Epithelial cell of esophagus (primary cell): ENCODE results near the gene SIL1.

Experiments
- DNase-seq: peaks from one replicate; pipeline ENCODE4 v3.0.0; 2010; ENCODE audit warnings: low read depth
- H3K4me3 ChIP-seq: 2 replicates; pipeline ENCODE4 v1.5.1; 2011; ENCODE audit warnings: mild to moderate bottlenecking, low read length, control low read depth
- TF ChIP-seq, protein P1 (sequence below): IDR thresholded peaks from 2 replicates; pipeline ENCODE4 v1.5.1; 2011; ENCODE audit warnings: low read depth, mild to moderate bottlenecking, low read length, control low read depth, inconsistent platforms; ENCODE audit not compliant: insufficient read depth; ENCODE audit errors: missing control alignments

The SIL1 gene

DNA sequence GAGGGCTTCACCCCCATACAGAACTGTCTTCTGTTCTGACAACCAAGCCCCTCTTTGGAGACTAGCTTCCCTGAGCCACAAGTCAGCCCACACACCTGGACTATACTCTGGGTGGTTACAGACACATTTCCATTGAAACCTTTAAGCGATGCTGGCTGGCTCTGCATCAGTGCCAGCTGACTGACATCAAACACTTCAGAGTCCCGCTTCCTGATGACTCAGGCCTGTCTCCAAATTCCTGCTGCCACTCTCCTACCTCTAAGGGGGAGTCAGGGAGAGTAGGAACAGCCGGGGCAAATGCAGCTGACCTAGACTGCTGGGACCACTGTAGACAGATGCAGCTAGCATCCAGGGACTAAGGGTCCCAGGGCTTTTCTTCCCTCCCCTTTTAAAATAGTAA lies 59.4 kb downstream of the SIL1 start:
- no peak overlapping the region for H3K4me3 ChIP-seq
- peak; percentile 61 for DNase-seq
- TF ChIP-seq, protein P1, sequence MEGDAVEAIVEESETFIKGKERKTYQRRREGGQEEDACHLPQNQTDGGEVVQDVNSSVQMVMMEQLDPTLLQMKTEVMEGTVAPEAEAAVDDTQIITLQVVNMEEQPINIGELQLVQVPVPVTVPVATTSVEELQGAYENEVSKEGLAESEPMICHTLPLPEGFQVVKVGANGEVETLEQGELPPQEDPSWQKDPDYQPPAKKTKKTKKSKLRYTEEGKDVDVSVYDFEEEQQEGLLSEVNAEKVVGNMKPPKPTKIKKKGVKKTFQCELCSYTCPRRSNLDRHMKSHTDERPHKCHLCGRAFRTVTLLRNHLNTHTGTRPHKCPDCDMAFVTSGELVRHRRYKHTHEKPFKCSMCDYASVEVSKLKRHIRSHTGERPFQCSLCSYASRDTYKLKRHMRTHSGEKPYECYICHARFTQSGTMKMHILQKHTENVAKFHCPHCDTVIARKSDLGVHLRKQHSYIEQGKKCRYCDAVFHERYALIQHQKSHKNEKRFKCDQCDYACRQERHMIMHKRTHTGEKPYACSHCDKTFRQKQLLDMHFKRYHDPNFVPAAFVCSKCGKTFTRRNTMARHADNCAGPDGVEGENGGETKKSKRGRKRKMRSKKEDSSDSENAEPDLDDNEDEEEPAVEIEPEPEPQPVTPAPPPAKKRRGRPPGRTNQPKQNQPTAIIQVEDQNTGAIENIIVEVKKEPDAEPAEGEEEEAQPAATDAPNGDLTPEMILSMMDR = no peak

DNA sequence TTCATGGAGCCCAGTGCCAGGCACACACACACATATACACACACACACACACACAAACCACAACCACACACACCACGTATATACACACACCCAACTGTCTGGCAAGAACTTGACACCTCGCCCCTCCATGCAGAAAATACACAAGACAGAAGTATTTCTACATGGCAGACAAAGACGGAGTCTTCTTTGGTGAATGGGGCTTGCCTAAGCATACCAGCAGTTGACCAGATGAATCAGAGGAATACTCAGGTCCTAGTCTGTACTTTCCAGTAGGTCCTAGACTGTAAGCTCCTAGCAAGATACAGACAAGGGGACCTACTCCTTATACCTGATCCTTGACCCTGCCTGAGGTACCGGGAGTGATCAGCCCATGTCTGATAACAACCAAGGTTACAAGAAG lies 60.1 kb downstream of the SIL1 start:
- DNase-seq = peak; percentile 16
- no peak overlapping the region for H3K4me3 ChIP-seq
- TF ChIP-seq, protein P1 = no peak

DNA sequence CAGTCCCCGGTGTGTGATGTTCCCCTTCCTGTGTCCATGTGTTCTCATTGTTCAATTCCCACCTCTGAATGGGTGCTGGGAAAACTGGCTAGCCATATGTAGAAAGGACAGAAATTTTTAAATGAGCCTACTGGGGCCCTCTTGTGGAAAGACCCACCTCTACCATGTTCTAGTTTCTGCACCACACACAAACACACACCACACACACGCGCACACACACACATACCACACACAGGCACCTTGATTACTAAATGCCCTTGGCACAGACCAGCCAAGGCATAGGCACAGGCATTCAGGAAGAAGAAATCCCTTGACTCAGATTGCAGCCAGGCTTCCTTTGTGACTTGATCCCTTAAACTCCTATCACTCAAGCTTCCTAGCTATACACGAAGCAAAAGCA lies 60.5 kb downstream of the SIL1 start:
- DNase-seq = peak; percentile 60
- TF ChIP-seq, protein P1 = no peak
- H3K4me3 ChIP-seq = no peak overlapping the region

DNA sequence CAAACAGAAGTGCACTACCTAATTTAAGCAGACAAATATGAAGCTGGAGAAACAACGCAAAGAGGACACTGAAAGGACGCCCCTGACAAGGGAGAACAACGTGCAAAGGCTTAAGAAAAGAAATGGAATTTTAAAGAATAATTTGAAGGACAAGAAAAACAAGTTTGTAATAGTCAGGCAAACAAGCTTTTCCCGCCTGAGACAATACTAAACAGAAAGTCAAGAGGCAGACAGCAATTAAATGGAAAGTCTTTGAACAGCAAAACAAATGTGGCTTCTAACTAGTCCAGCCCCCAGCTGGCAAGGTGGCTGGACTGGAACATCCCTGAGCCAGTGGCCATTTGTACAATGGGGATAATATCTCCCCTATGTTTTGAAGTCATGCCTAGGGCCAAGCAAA lies 63.3 kb downstream of the SIL1 start:
- TF ChIP-seq, protein P1 = no peak
- H3K4me3 ChIP-seq = no peak overlapping the region
- DNase-seq = peak; percentile 15

DNA sequence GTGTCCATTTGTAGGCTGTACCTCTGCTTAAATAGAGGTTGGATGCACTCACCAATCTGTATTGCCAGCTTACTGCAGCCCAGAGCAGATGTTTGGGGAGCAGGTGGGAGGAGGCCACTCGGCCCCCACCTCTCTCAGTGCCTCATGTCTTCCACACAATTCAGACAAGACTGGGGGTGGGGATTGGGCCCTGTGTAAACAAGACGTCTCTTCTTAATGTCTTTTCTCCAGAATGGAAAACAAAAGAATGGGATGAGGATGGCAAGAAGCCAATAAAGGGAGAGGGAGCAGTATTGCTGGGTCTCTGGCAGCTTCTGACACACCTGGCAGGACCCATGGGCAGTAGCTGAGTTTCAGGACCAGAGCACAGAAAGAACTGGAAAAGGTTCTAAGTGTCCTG lies 64.9 kb downstream of the SIL1 start:
- TF ChIP-seq, protein P1 = no peak
- H3K4me3 ChIP-seq = no peak overlapping the region
- DNase-seq = no peak

DNA sequence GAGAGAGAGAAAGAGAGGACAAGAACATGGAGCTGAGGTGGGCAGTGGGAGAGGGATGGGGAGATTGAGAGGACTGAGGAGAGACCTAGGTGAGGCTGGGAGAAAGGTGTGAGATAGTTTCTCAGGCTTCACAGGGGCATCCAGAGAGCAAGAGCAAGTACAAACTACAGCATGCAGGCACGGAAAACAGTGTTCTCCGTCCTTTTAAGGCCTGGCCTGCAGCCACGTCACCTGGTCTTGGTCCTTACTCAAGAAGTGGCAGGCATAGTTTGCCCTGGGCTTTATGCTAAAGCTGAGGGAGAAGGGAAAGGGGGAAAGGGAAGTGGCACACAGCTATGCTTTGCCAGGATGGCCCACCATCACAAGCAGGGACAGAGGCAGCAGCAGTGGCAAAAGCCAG lies 65.7 kb downstream of the SIL1 start:
- TF ChIP-seq, protein P1 = no peak

DNA sequence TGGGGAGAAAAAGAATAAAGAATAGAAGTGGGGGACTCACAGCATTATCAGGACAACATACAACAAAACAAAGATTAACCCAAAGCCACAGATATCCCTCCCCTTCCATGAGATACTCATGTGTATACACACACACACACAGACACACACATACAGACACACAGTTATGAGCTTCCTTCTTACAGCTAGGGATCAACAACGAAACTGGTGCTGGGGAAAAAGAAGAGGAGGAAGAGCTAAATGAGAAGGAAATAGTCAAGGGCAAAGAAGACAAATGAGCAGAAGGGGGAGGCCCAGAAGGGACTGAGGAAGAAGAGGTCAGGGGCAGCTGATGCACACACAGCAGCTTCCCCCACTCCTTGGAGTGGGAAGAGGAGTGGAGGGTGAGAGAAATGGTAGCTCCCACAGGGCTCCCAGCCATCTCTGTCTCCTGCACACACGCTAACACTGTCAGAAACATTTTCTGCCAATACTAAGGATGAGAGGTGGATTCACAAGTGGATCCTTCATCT lies 66.2 kb downstream of the SIL1 start:
- no peak for DNase-seq
- TF ChIP-seq, protein P1 = no peak

More for the DNA sequence above, 65.7 kb downstream of the SIL1 start:
- no peak for DNase-seq
- H3K4me3 ChIP-seq = no peak overlapping the region

More for the DNA sequence above, 66.2 kb downstream of the SIL1 start:
- H3K4me3 ChIP-seq = no peak overlapping the region
